Measurements from ENCODE around the gene POLR2E. TPM values are rescaled to one million over a fixed set of nuclear protein-coding genes. Genes with fewer than 3 reads are reported as not detected.
A peak's percentile ranks its signal among the peaks of the same experiment; 100 is the strongest.

Gene POLR2E
- total and polyA plus RNA-seq, 10 of the 15 experiments (the other 5 are each of a cell fraction or from before 2014, with no cell fraction given) = 4.0 to 487 (median 200) TPM

- TF ChIP-seq E2F4 (IDR thresholded peaks at IDR 0.05; ENCODE audit: low read depth, low read length) (no peak), ZNF274 (IDR thresholded peaks at IDR 0.05; ENCODE audit: insufficient read depth, insufficient read length) (no peak), EED (IDR thresholded peaks at IDR 0.05; ENCODE audit: low read depth) (no peak), YBX1 (IDR thresholded peaks at IDR 0.05) (no peak), CBFB (IDR thresholded peaks at IDR 0.05; ENCODE audit: low read depth) (no peak), SUPT20H (IDR thresholded peaks at IDR 0.05; ENCODE audit: borderline replicate concordance, control insufficient read depth, low read depth, low read length) (no peak), SIX5 (IDR thresholded peaks at IDR 0.05; ENCODE audit: low read depth, low read length, severe bottlenecking) (no peak), BACH1 (IDR thresholded peaks at IDR 0.05; ENCODE audit: borderline replicate concordance) (no peak), SIN3A (IDR thresholded peaks at IDR 0.05; ENCODE audit: low read depth, low read length) (0 out of 2 replicates have a peak, but pooled peaks have one; percentile 17), MTA3 (IDR thresholded peaks at IDR 0.05; ENCODE audit: borderline replicate concordance, low read length) (no peak), POLR2AphosphoS5 (IDR thresholded peaks at IDR 0.05; ENCODE audit: low read length) (no peak), ZBTB4 (CRISPR knock-in tag; IDR thresholded peaks at IDR 0.05) (no peak), MTA2 (IDR thresholded peaks at IDR 0.05; ENCODE audit: low read depth) (no peak), TAF1 (IDR thresholded peaks at IDR 0.05; ENCODE audit: borderline replicate concordance, low read depth, low read length) (0 out of 2 replicates have a peak, but pooled peaks have one; percentile 14), TARDBP (IDR thresholded peaks at IDR 0.05; ENCODE audit: borderline replicate concordance) (no peak), RELB (IDR thresholded peaks at IDR 0.05; ENCODE audit: low read depth) (peak; percentile 42; the same call in 1 of the 2 replicates), ASH2L (IDR thresholded peaks at IDR 0.05; ENCODE audit: borderline replicate concordance, low read depth) (0 out of 2 replicates have a peak, but pooled peaks have one; percentile 21), POU2F2 (IDR thresholded peaks at IDR 0.05; ENCODE audit: borderline replicate concordance, low read depth, low read length) (0 out of 3 replicates have a peak, but pooled peaks have one; percentile 11), FOXK2 (IDR thresholded peaks at IDR 0.05) (no peak), SP1 (IDR thresholded peaks at IDR 0.05; ENCODE audit: low read depth, low read length) (no peak), NFYB (IDR thresholded peaks at IDR 0.05; ENCODE audit: insufficient read depth, low read depth, low read length) (no peak), RBBP5 (conservative IDR thresholded peaks at IDR 0.05) (no peak), HDAC6 (IDR thresholded peaks at IDR 0.05; ENCODE audit: unreplicated experiment) (no peak), BCL3 (IDR thresholded peaks at IDR 0.05; ENCODE audit: borderline replicate concordance, insufficient read depth, low read depth, low read length, poor library complexity, severe bottlenecking) (peak; percentile 1), NFYA (IDR thresholded peaks at IDR 0.05; ENCODE audit: borderline replicate concordance, low read depth, low read length) (no peak)
Observed at GRCh38 chr19:1067341-1067957, 27.7 kb downstream of the POLR2E start (continued).

Data from GM12878 (cell line).